GM23338 (cell line): ENCODE data around the gene TF.

Experiments used
- CTCF ChIP-seq, 2 experiments: fragments of 200-600 bp in 1 of 2; sonication (generic) in 1 of 2; conservative IDR thresholded peaks; 2 replicates each; pipeline versions ENCODE4 v1.5.1 to v1.6.1; 2016 to 2017; ENCODE audit warnings: antibody characterized with exemption in 2 of 2, low read depth in 2 of 2, mild to moderate bottlenecking in 2 of 2, moderate library complexity in 1 of 2
- EZH2 ChIP-seq: fragments of 200-600 bp; sonication (generic); IDR thresholded peaks from one replicate; pipeline ENCODE4 v1.8.0; 2017; ENCODE audit warnings: antibody characterized with exemption, mild to moderate bottlenecking, low read depth; ENCODE audit not compliant: unreplicated experiment
- EZH2phosphoT487 ChIP-seq: fragments of 200-600 bp; sonication (generic); IDR thresholded peaks from one replicate; pipeline ENCODE4 v1.8.1; 2018; ENCODE audit warnings: antibody characterized with exemption; ENCODE audit not compliant: unreplicated experiment
- JUNB ChIP-seq: IDR thresholded peaks from one replicate; pipeline ENCODE4 v1.6.1; 2016; ENCODE audit warnings: antibody characterized with exemption; ENCODE audit not compliant: unreplicated experiment
- REST ChIP-seq: IDR thresholded peaks from one replicate; pipeline ENCODE4 v1.6.1; 2018; ENCODE audit warnings: antibody characterized with exemption; ENCODE audit not compliant: unreplicated experiment

- TF ChIP-seq EZH2phosphoT487, result no peak
- no peak for TF ChIP-seq REST
- TF ChIP-seq CTCF (conservative IDR thresholded peaks at IDR 0.05; ENCODE audit: low read depth in 2 of 2), result no peak
- no peak for TF ChIP-seq EZH2
- no peak for TF ChIP-seq JUNB
Observed at GRCh38 chr3:133722935-133723334, 23.3 kb upstream of the TF start.
